Ovary (tissue), 9 donors: ENCODE measurements around the gene KIF14. TPM values are rescaled to one million over a fixed set of nuclear protein-coding genes. Genes with fewer than 3 reads are reported as not detected.

Experiments used
- DNase-seq, 5 donors: peaks; one replicate each; pipeline ENCODE4 v3.0.0-alpha.2; 2019 to 2020
- H3K27ac ChIP-seq, 2 donors: fragments of 200-600 bp; one replicate each; pipeline versions ENCODE4 v1.5.1 to v1.8.0; 2019 to 2022
- H3K27me3 ChIP-seq: fragments of 200-600 bp; one replicate; pipeline ENCODE4 v1.8.0; 2022
- H3K36me3 ChIP-seq: fragments of 200-600 bp; sonication (generic); one replicate; pipeline ENCODE4 v1.5.1; 2019
- H3K4me1 ChIP-seq: one replicate; pipeline ENCODE4 v1.8.1; 2013; ENCODE audit warnings: mild to moderate bottlenecking, moderate library complexity; ENCODE audit not compliant: insufficient read depth
- H3K4me3 ChIP-seq: fragments of 200-600 bp; sonication (generic); one replicate; pipeline ENCODE4 v1.5.1; 2017
- H3K9me3 ChIP-seq, 2 donors: fragments of 200-600 bp in 1 of 2; sonication (generic) in 1 of 2; one replicate each; pipeline versions ENCODE4 v1.5.1 to v1.8.1; 2013 to 2019; ENCODE audit warnings: mild to moderate bottlenecking in 1 of 2, moderate library complexity in 1 of 2
- EP300 ChIP-seq: sonication (generic); formaldehyde crosslinking; IDR thresholded peaks from one replicate; pipeline ENCODE4 v1.6.1; 2017; ENCODE audit warnings: antibody characterized with exemption
- POLR2A ChIP-seq: fragments of 450-650 bp; IDR thresholded peaks from one replicate; pipeline ENCODE4 v1.6.1; 2017; ENCODE audit warnings: antibody characterized with exemption, mild to moderate bottlenecking, moderate library complexity
- WGBS, 3 donors: extraction: QIAGEN DNeasy Blood & Tissue Kit in 1 of 3; methylation state at CpG; one replicate each; pipeline versions ENCODE4 v1.1.5 to v1.1.7; 2013 to 2017; 5-methylcytosine and 5-hydroxymethylcytosine counted together
- intact Hi-C, 4 donors: fragments of 100-400 bp; cut with DNase I; formaldehyde crosslinking; loops; one replicate each; pipeline versions ENCODE4 v1.11.0 to v1.15.1; 2022 to 2023
- polyA plus RNA-seq, 2 donors: library from polyadenylated mRNA; stranded (reverse); fragments of 200-250 nt in 1 of 2; fragments of 350-450 nt in 1 of 2; fragmentation: Illumina TruSeq in 1 of 2; extraction: RNeasy Lipid Tissue Mini Kit (QIAGEN cat#74804) in 1 of 2; gene quantifications; one replicate each; pipeline ENCODE4 v1.2.3, GENCODE V29; 2013 to 2014
- total RNA-seq, 7 donors: library from RNA; depleted of rRNA in 2 of 7; stranded (reverse); fragments of >200 nt in 2 of 7; fragmentation: NEBNext Ultra II Directional in 3 of 7; extraction: Animal tissue kit (Norgen Biotek cat#: 25700) in 3 of 7; gene quantifications; one replicate each; pipeline versions ENCODE4 v1.1.0 to v1.2.4, GENCODE V29; 2016 to 2023
- TF ChIP-seq, protein P1 (sequence below), 3 donors: fragments of 450-650 bp in 2 of 3; fragments of 200-600 bp in 1 of 3; IDR thresholded peaks; one replicate each; pipeline versions ENCODE4 v1.5.1 to v1.8.0; 2016 to 2022; ENCODE audit warnings: antibody characterized with exemption in 3 of 3, mild to moderate bottlenecking in 1 of 3
- donor health status: DM: no; HTN: no; CAD: no; lungs with moderate emphysema.
- donor health status: DM: no; HTN: no; CAD: no.
- donor health status: Bipolar disorder and iron deficiency.
- donor health status: DM: yes; HTN: yes; CAD: no.
- donor health status: DM: no; HTN: no; CAD: no.
- donor health status: DM: yes; HTN: yes; CAD: no.

Gene KIF14
- total and polyA plus RNA-seq, 9 donors: 0.03 to 0.40 (median 0.11) TPM; not detected in 2

DNA sequence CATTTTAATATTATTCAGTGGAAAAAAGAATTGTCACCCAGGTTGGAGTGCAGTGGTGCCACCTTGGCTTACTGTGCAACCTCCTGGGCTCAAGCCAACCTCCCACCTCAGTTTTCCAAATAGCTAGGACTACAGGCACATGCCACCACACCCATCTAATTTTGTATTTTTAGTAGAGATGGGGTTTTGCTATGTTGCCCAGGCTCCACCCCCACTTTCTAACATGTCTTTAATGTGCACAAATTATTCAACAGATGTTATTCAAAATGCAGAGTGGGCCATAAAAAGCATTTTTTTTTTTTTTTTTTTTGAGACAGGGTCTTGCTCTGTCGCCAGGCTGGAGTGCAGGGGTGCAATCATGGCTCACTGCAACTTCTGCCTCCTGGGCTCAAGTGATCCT, 31.8 kb upstream of the KIF14 start:
- WGBS, 3 donors: 95 to 100% (median 97%) methylated on average over 1 of the region's 1 CpG
- no peaks in the 10 kb centered on the region for H3K36me3 ChIP-seq
- no peak for DNase-seq
- no peak overlapping the region for H3K27ac ChIP-seq
- no peaks in the 10 kb centered on the region for H3K27me3 ChIP-seq
- H3K9me3 ChIP-seq: no peaks in the 10 kb centered on the region
- no peak overlapping the region for H3K4me3 ChIP-seq
- intact Hi-C loops: no loop called here
- no peaks in the 10 kb centered on the region for H3K4me1 ChIP-seq
- TF ChIP-seq, protein P1, sequence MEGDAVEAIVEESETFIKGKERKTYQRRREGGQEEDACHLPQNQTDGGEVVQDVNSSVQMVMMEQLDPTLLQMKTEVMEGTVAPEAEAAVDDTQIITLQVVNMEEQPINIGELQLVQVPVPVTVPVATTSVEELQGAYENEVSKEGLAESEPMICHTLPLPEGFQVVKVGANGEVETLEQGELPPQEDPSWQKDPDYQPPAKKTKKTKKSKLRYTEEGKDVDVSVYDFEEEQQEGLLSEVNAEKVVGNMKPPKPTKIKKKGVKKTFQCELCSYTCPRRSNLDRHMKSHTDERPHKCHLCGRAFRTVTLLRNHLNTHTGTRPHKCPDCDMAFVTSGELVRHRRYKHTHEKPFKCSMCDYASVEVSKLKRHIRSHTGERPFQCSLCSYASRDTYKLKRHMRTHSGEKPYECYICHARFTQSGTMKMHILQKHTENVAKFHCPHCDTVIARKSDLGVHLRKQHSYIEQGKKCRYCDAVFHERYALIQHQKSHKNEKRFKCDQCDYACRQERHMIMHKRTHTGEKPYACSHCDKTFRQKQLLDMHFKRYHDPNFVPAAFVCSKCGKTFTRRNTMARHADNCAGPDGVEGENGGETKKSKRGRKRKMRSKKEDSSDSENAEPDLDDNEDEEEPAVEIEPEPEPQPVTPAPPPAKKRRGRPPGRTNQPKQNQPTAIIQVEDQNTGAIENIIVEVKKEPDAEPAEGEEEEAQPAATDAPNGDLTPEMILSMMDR (IDR thresholded peaks at IDR 0.05): no peak
- TF ChIP-seq POLR2A: no peak
- no peak for TF ChIP-seq EP300

DNA sequence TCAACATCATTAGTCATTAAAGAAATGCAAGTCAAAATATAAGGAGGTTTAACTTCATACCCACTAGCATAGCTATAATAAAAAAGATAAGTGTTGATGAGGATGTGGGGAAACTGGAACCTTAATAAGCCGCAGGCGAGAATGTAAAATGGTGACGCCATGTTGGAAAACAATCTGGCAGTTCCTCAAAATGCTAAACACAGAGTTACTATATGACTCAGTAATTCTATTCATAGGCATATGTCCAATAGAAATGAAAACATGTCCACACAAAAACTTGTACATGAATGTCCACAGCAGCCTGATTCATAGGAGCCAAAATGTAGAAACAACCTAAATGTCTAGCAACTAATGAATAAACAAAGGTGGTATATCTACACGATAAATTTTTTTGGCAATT, 26.0 kb upstream of the KIF14 start:
- no peak overlapping the region for H3K27ac ChIP-seq
- intact Hi-C loops: no loop called here
- TF ChIP-seq POLR2A: no peak
- TF ChIP-seq, protein P1 (IDR thresholded peaks at IDR 0.05): no peak
- no peak for TF ChIP-seq EP300
- no peaks in the 10 kb centered on the region for H3K9me3 ChIP-seq
- WGBS, 3 donors: 95 to 98% (median 97%) methylated on average over 4 of the region's 4 CpGs
- H3K36me3 ChIP-seq: no peaks in the 10 kb centered on the region
- no peak overlapping the region for H3K4me3 ChIP-seq
- no peaks in the 10 kb centered on the region for H3K4me1 ChIP-seq
- no peaks in the 10 kb centered on the region for H3K27me3 ChIP-seq
- no peak for DNase-seq

DNA sequence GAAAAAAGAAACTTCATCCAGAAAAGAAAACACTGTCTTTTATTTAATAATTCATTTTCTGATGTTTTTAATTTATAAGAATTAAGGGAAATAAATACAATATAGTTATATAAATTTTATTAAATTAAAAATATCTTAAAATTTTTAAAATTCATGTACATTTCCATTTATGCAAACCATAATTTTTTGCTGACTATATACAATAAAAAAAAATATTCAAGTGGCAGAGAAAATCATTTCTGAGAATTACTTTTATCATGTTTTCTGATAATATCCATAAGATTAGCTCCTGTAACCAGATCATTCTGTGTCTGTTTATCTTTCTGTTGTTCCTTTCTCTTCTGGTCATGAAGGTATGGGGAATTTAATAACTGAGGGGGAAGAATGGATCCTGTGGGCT, 23.5 kb upstream of the KIF14 start:
- H3K4me1 ChIP-seq: no peaks in the 10 kb centered on the region
- H3K27me3 ChIP-seq: no peaks in the 10 kb centered on the region
- TF ChIP-seq EP300: no peak
- no peak for TF ChIP-seq POLR2A
- TF ChIP-seq, protein P1 (IDR thresholded peaks at IDR 0.05): no peak
- no peak overlapping the region for H3K4me3 ChIP-seq
- no peak overlapping the region for H3K27ac ChIP-seq
- no peaks in the 10 kb centered on the region for H3K36me3 ChIP-seq
- intact Hi-C loops: no loop called here
- no peaks in the 10 kb centered on the region for H3K9me3 ChIP-seq
- no peak for DNase-seq

DNA sequence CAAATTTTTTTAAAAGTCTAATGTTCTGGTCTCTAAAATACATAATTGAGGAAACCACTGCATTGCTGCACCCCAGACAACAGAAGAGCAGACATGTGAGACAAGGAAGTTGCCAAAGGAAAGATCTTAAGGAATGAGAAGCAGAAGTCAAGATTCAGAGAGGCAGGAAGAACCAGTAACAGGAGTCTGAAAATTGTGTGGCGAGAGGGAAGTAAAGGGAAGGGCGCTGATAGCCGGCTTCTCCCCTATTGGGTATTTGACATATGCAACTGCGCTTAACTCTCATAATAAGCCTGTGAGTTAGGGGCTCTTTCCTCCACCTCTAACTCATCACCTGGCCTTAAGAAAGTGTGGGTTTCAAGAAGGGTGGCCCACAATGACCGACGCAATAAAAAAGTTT, 21.9 kb upstream of the KIF14 start:
- Histone ChIP-seq H3K36me3 (no peaks in the 10 kb centered on the region), H3K4me3 (no peak overlapping the region), H3K4me1 (no peaks in the 10 kb centered on the region), H3K9me3 (no peaks in the 10 kb centered on the region), H3K27me3 (no peaks in the 10 kb centered on the region), H3K27ac (no peak overlapping the region)
- WGBS, 3 donors: 91 to 94% (median 93%) methylated on average over 6 of the region's 6 CpGs
- intact Hi-C loops: no loop called here
- DNase-seq: no peak
- no peak for TF ChIP-seq POLR2A
- TF ChIP-seq EP300: no peak
- TF ChIP-seq, protein P1 (IDR thresholded peaks at IDR 0.05): no peak

DNA sequence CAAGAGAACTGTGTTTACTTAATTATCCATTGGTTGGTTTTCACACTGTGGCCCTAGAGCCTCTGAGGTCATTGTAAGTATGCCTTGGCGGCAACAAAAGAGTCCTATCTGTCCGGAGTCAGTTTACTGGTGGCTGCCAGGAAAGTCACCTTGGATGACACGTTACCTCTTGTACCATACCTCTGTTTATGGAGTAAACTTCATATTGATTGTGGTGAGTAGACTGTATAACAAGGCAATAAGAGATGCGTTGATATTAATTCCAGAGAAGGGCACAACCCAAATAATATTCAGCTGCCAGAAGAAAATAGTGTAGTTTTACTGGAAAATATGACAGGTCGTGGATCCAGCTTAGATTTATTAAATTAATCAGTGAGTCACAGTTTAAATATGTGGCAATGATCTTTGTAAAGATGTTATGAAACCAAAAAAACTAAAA, 20.4 kb upstream of the KIF14 start:
- Histone ChIP-seq H3K4me1 (no peaks in the 10 kb centered on the region), H3K27ac (no peak overlapping the region), H3K4me3 (no peak overlapping the region), H3K36me3 (no peaks in the 10 kb centered on the region), H3K9me3 (no peaks in the 10 kb centered on the region), H3K27me3 (no peaks in the 10 kb centered on the region)
- DNase-seq: no peak
- intact Hi-C loops: no loop called here
- TF ChIP-seq EP300 (no peak), POLR2A (no peak)
- TF ChIP-seq, protein P1 (IDR thresholded peaks at IDR 0.05): no peak
- WGBS, 3 donors: 60 to 72% (median 65%) methylated on average over 5 of the region's 5 CpGs
